Calu3 (cell line): ENCODE data around the gene TCF23. TPM values are rescaled to one million over a fixed set of nuclear protein-coding genes. Genes with fewer than 3 reads are reported as not detected.
A peak's percentile ranks its signal among the peaks of the same experiment; 100 is the strongest.
"Not testable (repeated sequence)": the region's sequence is repeated elsewhere in the genome, so short reads cannot be mapped to it uniquely, and the experiment has no call there.

Experiments
- BruUV-seq: library from RNA; stranded (reverse); fragments of 400-500 nt; replicated peaks from 2 replicates; lab custom pipeline; 2021; lab: Mats Ljungman, UMichigan
- CTCF ChIA-PET: fragments of 300-600 bp; sonication (Branson Sonifier 250); formaldehyde crosslinking; loops from one replicate; lab custom pipeline; 2022; ENCODE audit warnings: antibody characterized with exemption; lab: Charles Lee
- DNase-seq: peaks from one replicate; pipeline ENCODE4 v3.0.0; 2022
- H3K27ac Mint-ChIP-seq: one replicate; pipeline ENCODE4 v1.8.0; 2022; ENCODE audit warnings: mixed read lengths; ENCODE audit not compliant: unreplicated experiment
- H3K27me3 Mint-ChIP-seq: one replicate; pipeline ENCODE4 v1.8.0; 2022; ENCODE audit warnings: mixed read lengths; ENCODE audit not compliant: unreplicated experiment
- H3K36me3 Mint-ChIP-seq: one replicate; pipeline ENCODE4 v1.8.0; 2022; ENCODE audit warnings: mild to moderate bottlenecking, moderate library complexity, mixed read lengths; ENCODE audit not compliant: insufficient read depth, unreplicated experiment
- H3K4me1 Mint-ChIP-seq: one replicate; pipeline ENCODE4 v1.8.0; 2022; ENCODE audit warnings: mild to moderate bottlenecking, low read depth, mixed read lengths; ENCODE audit not compliant: unreplicated experiment
- H3K4me3 Mint-ChIP-seq: one replicate; pipeline ENCODE4 v1.8.0; 2022; ENCODE audit warnings: mild to moderate bottlenecking, low read depth, moderate library complexity, mixed read lengths; ENCODE audit not compliant: unreplicated experiment
- H3K9me3 Mint-ChIP-seq: one replicate; pipeline ENCODE4 v1.8.0; 2022; ENCODE audit warnings: low read depth, mixed read lengths; ENCODE audit not compliant: unreplicated experiment
- intact Hi-C: fragments of 100-400 bp; cut with micrococcal nuclease; formaldehyde crosslinking; loops from one replicate; pipeline ENCODE4 v1.10.0; 2022; ENCODE audit not compliant: unreplicated experiment
- total RNA-seq: library from RNA; stranded (reverse); gene quantifications from 2 replicates; pipeline ENCODE4 v1.2.3, GENCODE V29; 2022
- TF ChIP-seq, protein P1 (sequence below): fragments of 200-600 bp; IDR thresholded peaks from one replicate; pipeline ENCODE4 v1.8.0; 2022; ENCODE audit warnings: antibody characterized with exemption; ENCODE audit not compliant: unreplicated experiment

TCF23 gene
- total RNA-seq, 1 experiment from 2014 or later: not detected

DNA sequence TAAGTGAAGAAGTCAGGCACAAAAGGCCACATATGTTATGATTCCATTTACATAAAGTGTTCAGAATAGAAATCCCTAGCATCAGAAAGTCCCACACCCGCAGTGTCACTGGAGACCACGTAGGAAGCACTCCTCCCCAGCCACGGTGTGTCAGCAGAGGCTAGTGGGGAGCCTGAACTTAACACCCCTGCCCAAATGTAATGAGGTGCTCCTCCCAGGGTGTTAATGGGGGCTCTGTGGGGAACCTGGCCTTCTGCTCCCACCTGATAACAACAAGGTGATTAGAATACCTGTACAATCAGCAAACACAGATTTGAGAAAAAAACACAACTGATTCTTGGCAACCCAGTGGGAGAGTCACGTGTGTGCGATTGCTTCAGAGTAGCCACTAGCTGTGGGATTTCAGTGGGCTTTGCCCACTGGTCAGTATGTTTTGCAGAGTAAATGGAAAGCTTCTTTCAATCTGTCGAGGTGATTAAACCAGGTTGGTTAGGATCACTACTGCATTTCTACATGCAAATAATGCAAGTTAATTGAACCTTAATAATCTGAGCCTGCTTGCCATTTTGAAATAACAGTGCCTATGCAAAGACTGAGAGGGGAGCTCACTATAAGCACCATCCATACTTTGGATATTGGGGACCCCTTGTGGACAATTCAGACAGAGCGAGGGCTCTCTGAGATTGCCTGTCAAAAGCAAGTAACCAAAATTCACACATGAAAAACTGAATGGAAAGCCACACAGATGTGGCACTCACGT, 42.4 kb downstream of the TCF23 start:
- H3K27ac Mint-ChIP-seq: no peak overlapping the region
- TF ChIP-seq, protein P1, sequence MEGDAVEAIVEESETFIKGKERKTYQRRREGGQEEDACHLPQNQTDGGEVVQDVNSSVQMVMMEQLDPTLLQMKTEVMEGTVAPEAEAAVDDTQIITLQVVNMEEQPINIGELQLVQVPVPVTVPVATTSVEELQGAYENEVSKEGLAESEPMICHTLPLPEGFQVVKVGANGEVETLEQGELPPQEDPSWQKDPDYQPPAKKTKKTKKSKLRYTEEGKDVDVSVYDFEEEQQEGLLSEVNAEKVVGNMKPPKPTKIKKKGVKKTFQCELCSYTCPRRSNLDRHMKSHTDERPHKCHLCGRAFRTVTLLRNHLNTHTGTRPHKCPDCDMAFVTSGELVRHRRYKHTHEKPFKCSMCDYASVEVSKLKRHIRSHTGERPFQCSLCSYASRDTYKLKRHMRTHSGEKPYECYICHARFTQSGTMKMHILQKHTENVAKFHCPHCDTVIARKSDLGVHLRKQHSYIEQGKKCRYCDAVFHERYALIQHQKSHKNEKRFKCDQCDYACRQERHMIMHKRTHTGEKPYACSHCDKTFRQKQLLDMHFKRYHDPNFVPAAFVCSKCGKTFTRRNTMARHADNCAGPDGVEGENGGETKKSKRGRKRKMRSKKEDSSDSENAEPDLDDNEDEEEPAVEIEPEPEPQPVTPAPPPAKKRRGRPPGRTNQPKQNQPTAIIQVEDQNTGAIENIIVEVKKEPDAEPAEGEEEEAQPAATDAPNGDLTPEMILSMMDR: peak; percentile 50
- peaks cover 8% of the 10 kb centered on the region for H3K4me1 Mint-ChIP-seq
- H3K9me3 Mint-ChIP-seq: no peaks in the 10 kb centered on the region
- intact Hi-C loops: loop anchor here (1.0 kb wide), 1 partner anchor 93 kb away; no protein-coding TSS in a partner anchor
- no TSS peak for BruUV-seq
- H3K36me3 Mint-ChIP-seq: no peaks in the 10 kb centered on the region
- DNase-seq: peak; percentile 59
- H3K4me3 Mint-ChIP-seq: no peak overlapping the region
- CTCF ChIA-PET: interaction anchor here (0.7 to 1.6 kb wide), 12 partner anchors 11 to 229 kb away, joined by 3 to 11 read pairs (median 4); partner anchors contain the start of genes ABHD1, KHK and PREB
- peaks cover 14% of the 10 kb centered on the region for H3K27me3 Mint-ChIP-seq

DNA sequence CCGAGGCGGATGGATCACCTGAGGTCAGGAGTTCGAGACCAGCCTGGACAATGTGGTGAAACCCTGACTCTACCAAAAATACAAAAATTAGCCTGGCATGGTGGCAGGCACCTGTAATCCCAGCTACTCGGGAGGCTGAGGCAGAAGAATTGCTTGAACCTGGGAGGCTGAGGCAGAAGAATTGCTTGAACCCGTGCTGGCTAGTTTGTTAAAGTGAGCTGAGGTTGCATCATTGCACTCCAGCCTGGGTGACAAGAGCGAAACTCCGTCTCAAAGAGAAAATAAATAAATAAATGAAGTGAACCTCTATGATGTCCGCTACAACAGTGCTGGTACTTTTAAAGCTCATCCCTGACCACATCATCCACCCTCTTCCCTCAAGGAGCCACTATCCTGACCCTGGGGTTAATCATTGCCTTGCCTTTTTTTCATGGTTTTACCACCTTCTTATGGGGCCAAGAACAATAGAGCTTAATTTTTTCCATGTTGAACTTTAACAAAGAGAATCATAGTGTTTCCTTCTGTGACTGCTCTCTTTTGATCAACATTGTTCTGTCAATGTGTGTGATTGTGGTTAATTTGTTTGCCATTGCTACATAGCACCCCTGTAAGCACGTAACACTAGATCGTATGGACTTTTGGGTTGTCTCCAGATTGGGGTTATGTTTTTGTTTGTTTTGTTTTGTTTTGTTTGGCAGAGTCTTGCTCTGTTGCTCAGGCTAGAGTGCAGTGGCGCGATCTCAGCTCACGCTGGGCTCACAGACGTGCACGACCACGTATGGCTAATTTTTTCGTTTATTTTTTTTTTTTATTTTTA, 45.9 kb downstream of the TCF23 start:
- no TSS peak for BruUV-seq
- peaks cover 8% of the 10 kb centered on the region for H3K4me1 Mint-ChIP-seq
- H3K36me3 Mint-ChIP-seq: peaks cover 9% of the 10 kb centered on the region
- no peak overlapping the region for H3K4me3 Mint-ChIP-seq
- CTCF ChIA-PET: interaction anchor here (0.8 to 1.1 kb wide), 2 partner anchors 43 to 71 kb away, joined by 3 to 4 read pairs; partner anchors contain the start of gene ABHD1
- no peak overlapping the region for H3K27ac Mint-ChIP-seq
- intact Hi-C loops: no loop called here
- TF ChIP-seq, protein P1: no peak
- DNase-seq: no peak
- H3K27me3 Mint-ChIP-seq: no peaks in the 10 kb centered on the region
- no peaks in the 10 kb centered on the region for H3K9me3 Mint-ChIP-seq

DNA sequence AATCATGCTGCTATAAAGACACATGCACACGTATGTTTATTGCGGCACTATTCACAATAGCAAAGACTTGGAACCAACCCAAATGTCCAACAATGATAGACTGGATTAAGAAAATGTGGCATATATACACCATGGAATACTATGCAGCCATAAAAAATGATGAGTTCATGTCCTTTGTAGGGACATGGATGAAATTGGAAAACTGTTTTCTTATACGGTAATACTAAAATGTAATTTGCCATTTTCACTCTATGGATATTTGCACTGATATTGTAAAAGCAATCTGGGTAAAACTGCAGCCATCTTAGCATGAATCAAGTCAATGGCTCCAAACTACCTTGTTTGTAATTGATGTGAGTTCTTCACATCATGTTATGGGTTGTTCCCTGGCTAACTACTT, 47.0 kb downstream of the TCF23 start:
- BruUV-seq, intact Hi-C loops, H3K4me3 Mint-ChIP-seq, H3K27ac Mint-ChIP-seq, H3K27me3 Mint-ChIP-seq, H3K36me3 Mint-ChIP-seq, DNase-seq, H3K9me3 Mint-ChIP-seq, H3K4me1 Mint-ChIP-seq, CTCF ChIA-PET: not testable (repeated sequence)

DNA sequence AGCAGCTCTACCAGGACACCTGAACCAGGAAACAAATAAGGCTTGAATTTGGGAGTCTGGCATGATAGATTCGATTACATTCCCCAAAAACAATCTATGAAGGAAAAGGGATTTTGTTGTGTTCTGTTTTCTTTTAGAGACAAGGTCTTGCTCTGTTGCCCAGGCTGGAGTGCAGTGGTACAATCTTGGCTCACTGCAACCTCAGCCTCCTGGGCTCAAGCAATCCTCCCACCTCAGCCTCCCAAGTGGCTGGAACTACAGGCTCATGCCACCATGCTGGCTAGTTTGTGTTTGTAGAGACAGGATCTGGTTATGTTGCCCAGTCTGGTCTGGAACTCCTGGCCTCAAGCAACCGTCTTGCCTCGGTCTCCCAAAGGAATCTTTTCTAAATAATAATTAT, 49.3 kb downstream of the TCF23 start:
- H3K4me1 Mint-ChIP-seq, DNase-seq, H3K4me3 Mint-ChIP-seq, CTCF ChIA-PET, H3K27ac Mint-ChIP-seq, H3K27me3 Mint-ChIP-seq, H3K9me3 Mint-ChIP-seq, H3K36me3 Mint-ChIP-seq, intact Hi-C loops: not testable (repeated sequence)
- TSS peak; percentile 36 for BruUV-seq

DNA sequence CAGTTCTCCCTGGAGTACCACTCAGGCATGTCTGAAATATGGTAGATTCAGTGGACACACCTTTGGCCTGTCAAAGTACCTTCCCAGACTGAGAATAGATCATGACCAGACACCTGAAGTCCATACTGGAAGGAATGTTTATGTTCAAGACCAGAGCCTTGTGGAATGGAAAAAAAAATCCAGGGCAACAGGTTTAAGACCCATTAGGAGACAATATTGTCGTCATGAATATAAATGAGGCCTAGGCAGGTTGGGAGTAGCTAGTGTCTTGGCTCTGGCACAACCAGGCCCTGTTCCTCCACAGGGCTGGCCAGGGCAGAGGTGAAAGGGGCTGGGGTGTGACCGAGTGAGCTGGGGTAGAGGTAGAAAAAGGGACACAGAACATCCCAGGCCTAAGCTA, 49.8 kb downstream of the TCF23 start:
- H3K9me3 Mint-ChIP-seq: no peaks in the 10 kb centered on the region
- no peak overlapping the region for H3K27ac Mint-ChIP-seq
- peaks cover 8% of the 10 kb centered on the region for H3K4me1 Mint-ChIP-seq
- CTCF ChIA-PET: no interaction called here
- H3K27me3 Mint-ChIP-seq: no peaks in the 10 kb centered on the region
- TF ChIP-seq, protein P1: no peak
- no peak for DNase-seq
- H3K4me3 Mint-ChIP-seq: no peak overlapping the region
- no TSS peak for BruUV-seq
- intact Hi-C loops: no loop called here
- peaks cover 9% of the 10 kb centered on the region for H3K36me3 Mint-ChIP-seq
